ENCODE data around the gene MIA3.

DNA sequence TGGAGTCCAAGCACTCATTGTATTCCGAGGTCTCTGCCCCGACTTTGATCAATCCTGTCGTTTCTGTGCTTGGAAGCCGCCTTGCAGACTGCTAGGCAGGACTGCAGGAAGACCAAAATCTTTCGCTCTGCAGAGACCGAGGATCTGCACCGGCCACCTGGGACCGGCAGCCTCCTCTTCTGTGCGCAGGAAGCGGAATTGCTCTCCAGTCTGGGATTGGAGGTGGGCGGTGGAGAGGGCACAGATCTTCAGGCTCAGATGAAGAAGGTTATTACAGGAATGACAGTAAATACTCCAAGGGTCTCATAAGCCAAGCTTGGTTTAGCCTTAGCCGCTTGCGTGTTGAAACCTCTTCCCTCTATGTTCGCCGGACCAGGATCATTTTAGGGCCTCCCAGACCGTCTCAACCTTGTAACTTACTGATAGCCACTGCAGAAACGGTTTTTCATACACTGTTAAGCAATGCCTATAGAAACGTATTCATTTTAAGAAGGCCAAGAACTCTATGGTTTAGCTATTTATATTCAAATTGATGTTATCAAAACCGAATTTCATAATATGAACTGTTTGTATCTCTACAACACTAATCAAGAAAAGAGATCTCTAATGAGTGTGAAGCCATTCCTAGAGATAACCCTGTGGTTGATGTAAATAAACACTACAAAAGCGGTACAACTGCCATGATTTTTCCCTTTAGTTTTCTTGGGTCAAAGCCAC, 1.1 kb downstream of the MIA3 start:
- TF ChIP-seq, protein P1, sequence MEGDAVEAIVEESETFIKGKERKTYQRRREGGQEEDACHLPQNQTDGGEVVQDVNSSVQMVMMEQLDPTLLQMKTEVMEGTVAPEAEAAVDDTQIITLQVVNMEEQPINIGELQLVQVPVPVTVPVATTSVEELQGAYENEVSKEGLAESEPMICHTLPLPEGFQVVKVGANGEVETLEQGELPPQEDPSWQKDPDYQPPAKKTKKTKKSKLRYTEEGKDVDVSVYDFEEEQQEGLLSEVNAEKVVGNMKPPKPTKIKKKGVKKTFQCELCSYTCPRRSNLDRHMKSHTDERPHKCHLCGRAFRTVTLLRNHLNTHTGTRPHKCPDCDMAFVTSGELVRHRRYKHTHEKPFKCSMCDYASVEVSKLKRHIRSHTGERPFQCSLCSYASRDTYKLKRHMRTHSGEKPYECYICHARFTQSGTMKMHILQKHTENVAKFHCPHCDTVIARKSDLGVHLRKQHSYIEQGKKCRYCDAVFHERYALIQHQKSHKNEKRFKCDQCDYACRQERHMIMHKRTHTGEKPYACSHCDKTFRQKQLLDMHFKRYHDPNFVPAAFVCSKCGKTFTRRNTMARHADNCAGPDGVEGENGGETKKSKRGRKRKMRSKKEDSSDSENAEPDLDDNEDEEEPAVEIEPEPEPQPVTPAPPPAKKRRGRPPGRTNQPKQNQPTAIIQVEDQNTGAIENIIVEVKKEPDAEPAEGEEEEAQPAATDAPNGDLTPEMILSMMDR (conservative IDR thresholded peaks at IDR 0.05; ENCODE audit: low read depth, low read length) = no peak
- no peak for TF ChIP-seq EZH2phosphoT487 (IDR thresholded peaks at IDR 0.05; ENCODE audit: borderline replicate concordance, low read length)
